Subcutaneous abdominal adipose tissue (tissue), 5 donors: Measurements from ENCODE around the gene KRTAP5-2.
"Not testable (repeated sequence)": the region's sequence is repeated elsewhere in the genome, so short reads cannot be mapped to it uniquely, and the experiment has no call there.

Source experiments
- H3K27ac ChIP-seq: one replicate; pipeline ENCODE4 v1.7.0; 2013; ENCODE audit warnings: low read depth, mild to moderate bottlenecking, inconsistent platforms, low read length, moderate library complexity
- H3K27me3 ChIP-seq, 5 donors: one replicate each; pipeline ENCODE4 v1.7.0; 2013; ENCODE audit warnings: low read length in 5 of 5, inconsistent platforms in 1 of 5; ENCODE audit not compliant: control insufficient read depth in 5 of 5, insufficient read depth in 4 of 5
- H3K36me3 ChIP-seq, 5 donors: one replicate each; pipeline ENCODE4 v1.7.0; 2013; ENCODE audit warnings: low read length in 5 of 5; ENCODE audit not compliant: control insufficient read depth in 5 of 5, insufficient read depth in 5 of 5
- H3K4me1 ChIP-seq, 5 donors: one replicate each; pipeline ENCODE4 v1.7.0; 2013; ENCODE audit warnings: low read length in 5 of 5, mild to moderate bottlenecking in 3 of 5, moderate library complexity in 1 of 5; ENCODE audit not compliant: control insufficient read depth in 5 of 5, insufficient read depth in 5 of 5
- H3K4me3 ChIP-seq, 5 donors: one replicate each; pipeline ENCODE4 v1.7.0; 2013; ENCODE audit warnings: low read length in 5 of 5, low read depth in 1 of 5
- H3K9ac ChIP-seq, 5 donors: one replicate each; pipeline ENCODE4 v1.7.0; 2013; ENCODE audit warnings: low read length in 5 of 5, mild to moderate bottlenecking in 4 of 5, moderate library complexity in 3 of 5
- H3K9me3 ChIP-seq, 5 donors: one replicate each; pipeline ENCODE4 v1.7.0; 2013; ENCODE audit warnings: low read length in 5 of 5; ENCODE audit not compliant: control insufficient read depth in 5 of 5
- donor health status: healthy.
- donor health status: healthy.
- donor health status: healthy.
- donor health status: healthy.
- donor health status: healthy.

Gene KRTAP5-2

GRCh38 chr11:1595994-1596575, 2.0 kb downstream of the KRTAP5-2 start:
- H3K9ac ChIP-seq, H3K27ac ChIP-seq, H3K9me3 ChIP-seq, H3K4me3 ChIP-seq, H3K36me3 ChIP-seq: not testable (repeated sequence)
- peaks cover 4 to 20% (median 12%) of the 10 kb centered on the region in 5 donors for H3K27me3 ChIP-seq
- H3K4me1 ChIP-seq = peaks cover 0 to 15% (median 0%) of the 10 kb centered on the region in 5 donors

DNA sequence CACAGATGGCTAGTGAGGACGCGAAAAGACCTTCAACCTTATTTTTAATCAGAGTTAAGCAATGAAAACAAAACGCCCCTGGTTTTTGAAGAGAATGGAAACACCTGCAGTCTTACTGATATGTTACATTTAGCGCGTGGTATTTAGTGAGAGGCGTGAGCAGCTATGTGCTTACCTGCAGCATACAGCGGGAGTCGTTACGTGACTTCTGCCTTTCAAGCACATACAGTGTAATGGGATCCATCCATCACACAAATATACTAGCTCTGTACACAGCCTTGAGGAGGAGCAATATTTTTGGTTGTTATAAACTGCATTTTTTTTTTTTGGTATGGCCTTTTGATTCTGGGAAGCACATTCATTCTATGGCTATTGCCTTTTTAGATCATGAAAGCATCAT, 5.5 kb downstream of the KRTAP5-2 start:
- H3K4me1 ChIP-seq = peaks cover 0 to 25% (median 5%) of the 10 kb centered on the region in 5 donors

GRCh38 chr11:1589996-1590395, 8.1 kb downstream of the KRTAP5-2 start:
- H3K9me3 ChIP-seq = no peaks in the 10 kb centered on the region
- H3K27ac ChIP-seq = no peak overlapping the region
- H3K27me3 ChIP-seq = peaks cover 0 to 10% (median 3%) of the 10 kb centered on the region in 5 donors
- H3K4me1 ChIP-seq = peaks cover 0 to 12% (median 9%) of the 10 kb centered on the region in 5 donors
- no peak overlapping the region for H3K4me3 ChIP-seq
- no peak overlapping the region for H3K9ac ChIP-seq
- no peaks in the 10 kb centered on the region for H3K36me3 ChIP-seq

More for the DNA sequence above, 5.5 kb downstream of the KRTAP5-2 start:
- Histone ChIP-seq H3K4me3 (no peak overlapping the region), H3K9me3 (no peaks in the 10 kb centered on the region), H3K27me3 (peaks cover 4 to 19% (median 13%) of the 10 kb centered on the region in 5 donors), H3K27ac (no peak overlapping the region), H3K36me3 (no peaks in the 10 kb centered on the region), H3K9ac (no peak overlapping the region)

DNA sequence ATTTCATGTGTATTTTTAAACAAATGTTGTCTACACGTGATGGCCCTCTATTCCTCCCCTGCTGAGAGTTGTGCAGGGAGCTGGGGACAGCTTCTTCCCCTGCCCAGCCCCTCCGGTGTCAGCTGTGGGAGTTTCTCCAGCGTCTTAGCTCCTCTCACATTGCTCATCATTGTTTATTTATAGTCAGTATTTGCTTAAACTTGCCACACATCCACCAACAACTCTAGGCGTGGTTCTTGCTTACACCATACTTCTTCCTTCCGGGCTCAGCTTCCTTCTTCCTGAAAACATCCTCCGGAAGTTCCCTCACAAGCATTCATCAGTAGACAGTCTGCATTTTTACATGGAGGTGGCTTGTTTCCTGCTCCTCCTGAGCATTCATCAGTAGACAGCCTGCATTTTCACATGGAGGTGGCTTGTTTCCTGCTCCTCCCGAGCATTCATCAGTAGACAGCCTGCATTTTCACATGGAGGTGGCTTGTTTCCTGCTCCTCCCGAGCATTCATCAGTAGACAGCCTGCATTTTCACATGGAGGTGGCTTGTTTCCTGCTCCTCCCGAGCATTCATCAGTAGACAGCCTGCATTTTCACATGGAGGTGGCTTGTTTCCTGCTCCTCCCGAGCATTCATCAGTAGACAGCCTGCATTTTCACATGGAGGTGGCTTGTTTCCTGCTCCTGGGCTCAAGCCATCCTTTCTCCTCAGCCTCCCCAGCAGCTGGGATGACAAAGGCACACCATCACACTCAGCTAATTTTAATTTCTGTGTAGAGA, 8.7 kb downstream of the KRTAP5-2 start:
- H3K9me3 ChIP-seq, H3K27ac ChIP-seq, H3K9ac ChIP-seq, H3K36me3 ChIP-seq: not testable (repeated sequence)
- Histone ChIP-seq H3K27me3 (peaks cover 0 to 13% (median 3%) of the 10 kb centered on the region in 5 donors), H3K4me3 (peak overlapping the region in 1 of 5 donors; percentile 6), H3K4me1 (peaks cover 0 to 15% (median 10%) of the 10 kb centered on the region in 5 donors)

DNA sequence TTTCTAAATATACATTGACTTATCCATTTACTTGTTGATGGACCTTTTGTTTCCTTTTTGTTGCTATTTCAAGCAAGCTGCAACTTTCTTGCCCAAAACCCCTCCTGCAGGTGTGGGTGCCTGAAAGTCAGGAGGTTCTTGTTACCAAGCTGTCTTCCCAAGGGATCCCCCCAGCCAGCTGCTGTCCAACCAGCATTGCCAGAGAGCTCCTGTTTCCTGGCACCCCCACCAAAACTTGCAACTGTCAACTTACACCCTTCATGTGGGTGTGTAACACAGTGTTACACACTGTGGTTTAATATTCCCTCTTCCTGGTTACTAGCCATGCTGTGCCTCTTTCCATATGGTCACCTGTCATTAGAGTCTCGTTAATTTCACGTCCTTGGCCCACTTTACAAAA, 11.4 kb downstream of the KRTAP5-2 start:
- Histone ChIP-seq H3K9me3 (no peaks in the 10 kb centered on the region), H3K4me3 (no peak overlapping the region), H3K4me1 (peaks cover 0 to 19% (median 10%) of the 10 kb centered on the region in 5 donors), H3K36me3 (no peaks in the 10 kb centered on the region), H3K27me3 (peaks cover 0 to 21% (median 6%) of the 10 kb centered on the region in 5 donors), H3K27ac (no peak overlapping the region), H3K9ac (no peak overlapping the region)

- H3K4me3 ChIP-seq, H3K36me3 ChIP-seq, H3K27ac ChIP-seq, H3K9ac ChIP-seq, H3K9me3 ChIP-seq: not testable (repeated sequence)
- Histone ChIP-seq H3K4me1 (peaks cover 0 to 18% (median 10%) of the 10 kb centered on the region in 5 donors), H3K27me3 (peaks cover 0 to 20% (median 6%) of the 10 kb centered on the region in 5 donors)
Measured at GRCh38 chr11:1584661-1585370, 13.3 kb downstream of the KRTAP5-2 start, which contains the start of gene KRTAP5-1. KRTAP5-1 (minus strand) TSS chr11:1585283; CDS start chr11:1585249, 34 bp downstream.

GRCh38 chr11:1582909-1583308, 15.2 kb downstream of the KRTAP5-2 start:
- not testable (repeated sequence) for H3K4me3 ChIP-seq, H3K36me3 ChIP-seq, H3K9ac ChIP-seq, H3K27ac ChIP-seq
- Histone ChIP-seq H3K4me1 (peaks cover 0 to 13% (median 0%) of the 10 kb centered on the region in 5 donors), H3K27me3 (peaks cover 0 to 16% (median 6%) of the 10 kb centered on the region in 5 donors), H3K9me3 (peaks cover 0 to 12% (median 7%) of the 10 kb centered on the region in 5 donors)

DNA sequence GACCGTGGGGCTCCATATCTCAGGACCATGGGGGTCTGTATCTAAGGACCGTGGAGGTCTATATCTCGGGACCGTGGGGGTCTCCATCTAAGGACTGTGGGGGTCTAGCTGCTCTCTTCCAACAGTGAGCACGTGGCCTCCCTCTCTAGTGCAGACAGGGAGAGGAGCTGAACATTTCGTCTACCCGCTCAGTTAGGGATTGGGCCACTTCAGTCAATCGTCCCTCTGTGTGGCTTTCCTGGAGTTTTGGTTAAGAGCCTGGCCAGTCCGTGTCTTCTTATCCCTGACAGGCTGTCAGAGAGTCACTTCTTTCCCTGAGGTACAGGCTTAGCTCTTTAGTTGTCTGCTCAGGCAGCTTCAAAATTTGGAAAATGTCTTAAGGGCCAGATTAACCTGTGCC, 16.1 kb downstream of the KRTAP5-2 start:
- Histone ChIP-seq H3K9ac (no peak overlapping the region), H3K4me1 (peaks cover 0 to 13% (median 0%) of the 10 kb centered on the region in 5 donors), H3K27me3 (peaks cover 0 to 16% (median 6%) of the 10 kb centered on the region in 5 donors), H3K4me3 (no peak overlapping the region), H3K27ac (no peak overlapping the region), H3K9me3 (peaks cover 0 to 13% (median 7%) of the 10 kb centered on the region in 5 donors), H3K36me3 (no peaks in the 10 kb centered on the region)

GRCh38 chr11:1576825-1577224, 21.3 kb downstream of the KRTAP5-2 start:
- no peak overlapping the region for H3K4me3 ChIP-seq
- H3K4me1 ChIP-seq = peaks cover 0 to 23% (median 15%) of the 10 kb centered on the region in 5 donors
- H3K27me3 ChIP-seq = peaks cover 0 to 2% (median 0%) of the 10 kb centered on the region in 5 donors
- peaks cover 0 to 13% (median 7%) of the 10 kb centered on the region in 5 donors for H3K9me3 ChIP-seq
- no peak overlapping the region for H3K27ac ChIP-seq
- H3K9ac ChIP-seq = no peak overlapping the region
- H3K36me3 ChIP-seq = no peaks in the 10 kb centered on the region
